ENCODE data around the gene MCTP2. TPM values are rescaled to one million over a fixed set of nuclear protein-coding genes. Genes with fewer than 3 reads are reported as not detected.

MCTP2 gene
- total and polyA plus RNA-seq, 2 of the 8 experiments (the other 6 are each of a cell fraction or from before 2014, with no cell fraction given), result 3.4 to 4.5 TPM

- H2AK5ac ChIP-seq (ENCODE audit: low read depth, low read length), result no peak overlapping the region
- no peak overlapping the region for H4K91ac ChIP-seq (replicated peaks; ENCODE audit: insufficient read length, low read length)
- H2BK15ac ChIP-seq (ENCODE audit: low read length), result no peak overlapping the region
- no peak overlapping the region for H2BK12ac ChIP-seq (ENCODE audit: low read depth, low read length)
- no peak overlapping the region for H3K4me3 ChIP-seq (ENCODE audit: extremely low read depth in 1 of 4, insufficient read depth in 2 of 4, low read depth in 3 of 4, low read length in 4 of 4)
- no peak overlapping the region for H3K9ac ChIP-seq (replicated peaks in 1 of 4; ENCODE audit: extremely low read depth in 1 of 4, low read depth in 3 of 4, low read length in 3 of 4)
- FAIRE-seq (no peak), DNase-seq (ENCODE audit: low read depth in 1 of 2, low spot score in 2 of 2) (no peak)
- no peak overlapping the region for H2BK120ac ChIP-seq (replicated peaks; ENCODE audit: low read depth, low read length)
- no peaks in the 10 kb centered on the region for H3K23me2 ChIP-seq (ENCODE audit: low read depth, low read length)
- H3K9me3 ChIP-seq (ENCODE audit: insufficient read depth in 2 of 2, low read depth in 1 of 2, low read length in 1 of 2), result no peaks in the 10 kb centered on the region
- H3K56ac ChIP-seq (replicated peaks; ENCODE audit: insufficient read length, low read depth, low read length), result no peak overlapping the region
- H3K4ac ChIP-seq (replicated peaks; ENCODE audit: insufficient read length, low read depth, low read length), result no peak overlapping the region
- no peak overlapping the region for H4K5ac ChIP-seq (ENCODE audit: insufficient read length, low read depth, low read length)
- H3K79me2 ChIP-seq (ENCODE audit: control insufficient read depth in 1 of 2, insufficient read depth in 2 of 2, low read length in 2 of 2), result no peaks in the 10 kb centered on the region
- 85% methylated on average over 2 of the region's 2 CpGs; no CpG with 5 or more reads in 1 of the 2 experiments for WGBS, 2 experiments (ENCODE audit: extremely low coverage in 1 of 2, insufficient coverage in 1 of 2, insufficient read length in 1 of 2, insufficient replicate concordance in 2 of 2, low coverage in 1 of 2, low lambda C conversion rate in 2 of 2, missing lambda C conversion rate in 1 of 2)
- ChIA-PET CTCF (ENCODE audit: partially characterized antibody) (interaction anchor here (1.0 to 1.4 kb wide), 2 partner anchors 10 to 112 kb away, joined by 3 to 4 read pairs; no protein-coding TSS in a partner anchor), POLR2A (ENCODE audit: partially characterized antibody) (no interaction called here)
- H2BK5ac ChIP-seq (ENCODE audit: low read depth, low read length), result no peak overlapping the region
- H2AFZ ChIP-seq (ENCODE audit: low read length), result no peak overlapping the region
- no peak overlapping the region for H3K27ac ChIP-seq (ENCODE audit: low read depth, low read length)
- no peak overlapping the region for H2BK20ac ChIP-seq (ENCODE audit: low read length)
- H4K20me1 ChIP-seq (replicated peaks in 1 of 2; ENCODE audit: control insufficient read depth in 1 of 2, insufficient read depth in 2 of 2, low read length in 2 of 2), result no peaks in the 10 kb centered on the region
- H3K4me1 ChIP-seq (replicated peaks in 1 of 4; ENCODE audit: control insufficient read depth in 3 of 4, insufficient read depth in 4 of 4, low read length in 3 of 4), result no peaks in the 10 kb centered on the region
- H3K14ac ChIP-seq (ENCODE audit: insufficient read length), result no peak overlapping the region
- no peaks in the 10 kb centered on the region for H3K79me1 ChIP-seq (ENCODE audit: low read depth, low read length)
- TF ChIP-seq CTBP2 (IDR thresholded peaks at IDR 0.05; ENCODE audit: borderline replicate concordance, insufficient read depth, insufficient read length, low read length), result no peak
- no peak for TF ChIP-seq KDM4A (IDR thresholded peaks at IDR 0.05; ENCODE audit: low read depth, low read length, severe bottlenecking)
- TF ChIP-seq FOSL1 (IDR thresholded peaks at IDR 0.05; ENCODE audit: insufficient read depth, low read depth, low read length), result no peak
- no peak for TF ChIP-seq SRF (IDR thresholded peaks at IDR 0.05; ENCODE audit: low read depth, low read length)
- no peak for TF ChIP-seq GABPA (IDR thresholded peaks at IDR 0.05; ENCODE audit: borderline replicate concordance, insufficient read depth, low read length)
- TF ChIP-seq MAFK (IDR thresholded peaks at IDR 0.05; ENCODE audit: low read depth, low read length), result no peak
- no peak for TF ChIP-seq RNF2 (IDR thresholded peaks at IDR 0.05; ENCODE audit: borderline replicate concordance, low read depth, low read length, missing control alignments, poor library complexity, severe bottlenecking)
- no peak for TF ChIP-seq EP300 (IDR thresholded peaks at IDR 0.05; ENCODE audit: borderline replicate concordance in 1 of 2, low read depth in 2 of 2, low read length in 2 of 2)
- no peak for TF ChIP-seq SP4 (IDR thresholded peaks at IDR 0.05; ENCODE audit: low read length)
- TF ChIP-seq CHD2 (IDR thresholded peaks at IDR 0.05; ENCODE audit: low read length), result no peak
- TF ChIP-seq BACH1 (IDR thresholded peaks at IDR 0.05; ENCODE audit: low read length), result no peak
- no peak for TF ChIP-seq RBBP5 (IDR thresholded peaks at IDR 0.05; ENCODE audit: borderline replicate concordance, low read depth, low read length)
- H4K8ac ChIP-seq (ENCODE audit: extremely low read depth, insufficient read depth, low read length), result no peak overlapping the region
- H3K23ac ChIP-seq (ENCODE audit: insufficient read length), result no peak overlapping the region
- H3K4me2 ChIP-seq (ENCODE audit: insufficient read depth in 1 of 2, low read depth in 2 of 2, low read length in 2 of 2), result no peak overlapping the region
- no peaks in the 10 kb centered on the region for H3K27me3 ChIP-seq (replicated peaks in 1 of 4; ENCODE audit: control insufficient read depth in 3 of 4, extremely low read depth in 1 of 4, insufficient read depth in 3 of 4, low read length in 3 of 4)
- H3K18ac ChIP-seq (ENCODE audit: extremely low read depth, low read length), result no peak overlapping the region
- H3K36me3 ChIP-seq (ENCODE audit: control insufficient read depth in 2 of 4, insufficient read depth in 4 of 4, low read length in 3 of 4), result no peaks in the 10 kb centered on the region
Observed at GRCh38 chr15:94387442-94387841, 156.1 kb downstream of the MCTP2 start.
